Measurements from ENCODE around the gene TNFRSF12A. TPM values are rescaled to one million over a fixed set of nuclear protein-coding genes. Genes with fewer than 3 reads are reported as not detected.

TNFRSF12A gene
- total and polyA plus RNA-seq, 2 of the 8 experiments (the other 6 are each of a cell fraction or from before 2014, with no cell fraction given): 81.0 to 82.5 TPM

DNA sequence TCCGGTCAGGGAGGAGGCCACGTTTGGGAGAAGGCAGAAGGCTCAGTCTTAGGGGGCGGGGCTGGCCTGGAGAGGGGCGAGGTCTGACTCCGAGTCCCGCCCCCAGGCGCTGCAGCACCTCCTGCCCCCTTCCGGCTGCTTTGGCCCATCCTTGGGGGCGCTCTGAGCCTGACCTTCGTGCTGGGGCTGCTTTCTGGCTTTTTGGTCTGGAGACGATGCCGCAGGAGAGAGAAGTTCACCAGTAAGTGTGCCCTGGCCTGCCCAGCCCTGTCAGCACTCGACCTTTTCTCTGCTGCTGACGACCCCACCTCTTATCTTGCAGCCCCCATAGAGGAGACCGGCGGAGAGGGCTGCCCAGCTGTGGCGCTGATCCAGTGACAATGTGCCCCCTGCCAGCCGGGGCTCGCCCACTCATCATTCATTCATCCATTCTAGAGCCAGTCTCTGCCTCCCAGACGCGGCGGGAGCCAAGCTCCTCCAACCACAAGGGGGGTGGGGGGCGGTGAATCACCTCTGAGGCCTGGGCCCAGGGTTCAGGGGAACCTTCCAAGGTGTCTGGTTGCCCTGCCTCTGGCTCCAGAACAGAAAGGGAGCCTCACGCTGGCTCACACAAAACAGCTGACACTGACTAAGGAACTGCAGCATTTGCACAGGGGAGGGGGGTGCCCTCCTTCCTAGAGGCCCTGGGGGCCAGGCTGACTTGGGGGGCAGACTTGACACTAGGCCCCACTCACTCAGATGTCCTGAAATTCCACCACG lies 1.5 kb downstream of the TNFRSF12A start (continued):
- TF ChIP-seq CTBP2 (IDR thresholded peaks at IDR 0.05; ENCODE audit: borderline replicate concordance, insufficient read depth, insufficient read length, low read length) (peak; percentile 52), KDM4A (IDR thresholded peaks at IDR 0.05; ENCODE audit: low read depth, low read length, severe bottlenecking) (no peak), TBP (IDR thresholded peaks at IDR 0.05; ENCODE audit: low read depth, low read length) (no peak), USF2 (IDR thresholded peaks at IDR 0.05; ENCODE audit: low read length) (no peak), HDAC2 (IDR thresholded peaks at IDR 0.05; ENCODE audit: borderline replicate concordance in 1 of 2, low read depth in 2 of 2, low read length in 2 of 2) (no peak)
- TF ChIP-seq, protein P1, sequence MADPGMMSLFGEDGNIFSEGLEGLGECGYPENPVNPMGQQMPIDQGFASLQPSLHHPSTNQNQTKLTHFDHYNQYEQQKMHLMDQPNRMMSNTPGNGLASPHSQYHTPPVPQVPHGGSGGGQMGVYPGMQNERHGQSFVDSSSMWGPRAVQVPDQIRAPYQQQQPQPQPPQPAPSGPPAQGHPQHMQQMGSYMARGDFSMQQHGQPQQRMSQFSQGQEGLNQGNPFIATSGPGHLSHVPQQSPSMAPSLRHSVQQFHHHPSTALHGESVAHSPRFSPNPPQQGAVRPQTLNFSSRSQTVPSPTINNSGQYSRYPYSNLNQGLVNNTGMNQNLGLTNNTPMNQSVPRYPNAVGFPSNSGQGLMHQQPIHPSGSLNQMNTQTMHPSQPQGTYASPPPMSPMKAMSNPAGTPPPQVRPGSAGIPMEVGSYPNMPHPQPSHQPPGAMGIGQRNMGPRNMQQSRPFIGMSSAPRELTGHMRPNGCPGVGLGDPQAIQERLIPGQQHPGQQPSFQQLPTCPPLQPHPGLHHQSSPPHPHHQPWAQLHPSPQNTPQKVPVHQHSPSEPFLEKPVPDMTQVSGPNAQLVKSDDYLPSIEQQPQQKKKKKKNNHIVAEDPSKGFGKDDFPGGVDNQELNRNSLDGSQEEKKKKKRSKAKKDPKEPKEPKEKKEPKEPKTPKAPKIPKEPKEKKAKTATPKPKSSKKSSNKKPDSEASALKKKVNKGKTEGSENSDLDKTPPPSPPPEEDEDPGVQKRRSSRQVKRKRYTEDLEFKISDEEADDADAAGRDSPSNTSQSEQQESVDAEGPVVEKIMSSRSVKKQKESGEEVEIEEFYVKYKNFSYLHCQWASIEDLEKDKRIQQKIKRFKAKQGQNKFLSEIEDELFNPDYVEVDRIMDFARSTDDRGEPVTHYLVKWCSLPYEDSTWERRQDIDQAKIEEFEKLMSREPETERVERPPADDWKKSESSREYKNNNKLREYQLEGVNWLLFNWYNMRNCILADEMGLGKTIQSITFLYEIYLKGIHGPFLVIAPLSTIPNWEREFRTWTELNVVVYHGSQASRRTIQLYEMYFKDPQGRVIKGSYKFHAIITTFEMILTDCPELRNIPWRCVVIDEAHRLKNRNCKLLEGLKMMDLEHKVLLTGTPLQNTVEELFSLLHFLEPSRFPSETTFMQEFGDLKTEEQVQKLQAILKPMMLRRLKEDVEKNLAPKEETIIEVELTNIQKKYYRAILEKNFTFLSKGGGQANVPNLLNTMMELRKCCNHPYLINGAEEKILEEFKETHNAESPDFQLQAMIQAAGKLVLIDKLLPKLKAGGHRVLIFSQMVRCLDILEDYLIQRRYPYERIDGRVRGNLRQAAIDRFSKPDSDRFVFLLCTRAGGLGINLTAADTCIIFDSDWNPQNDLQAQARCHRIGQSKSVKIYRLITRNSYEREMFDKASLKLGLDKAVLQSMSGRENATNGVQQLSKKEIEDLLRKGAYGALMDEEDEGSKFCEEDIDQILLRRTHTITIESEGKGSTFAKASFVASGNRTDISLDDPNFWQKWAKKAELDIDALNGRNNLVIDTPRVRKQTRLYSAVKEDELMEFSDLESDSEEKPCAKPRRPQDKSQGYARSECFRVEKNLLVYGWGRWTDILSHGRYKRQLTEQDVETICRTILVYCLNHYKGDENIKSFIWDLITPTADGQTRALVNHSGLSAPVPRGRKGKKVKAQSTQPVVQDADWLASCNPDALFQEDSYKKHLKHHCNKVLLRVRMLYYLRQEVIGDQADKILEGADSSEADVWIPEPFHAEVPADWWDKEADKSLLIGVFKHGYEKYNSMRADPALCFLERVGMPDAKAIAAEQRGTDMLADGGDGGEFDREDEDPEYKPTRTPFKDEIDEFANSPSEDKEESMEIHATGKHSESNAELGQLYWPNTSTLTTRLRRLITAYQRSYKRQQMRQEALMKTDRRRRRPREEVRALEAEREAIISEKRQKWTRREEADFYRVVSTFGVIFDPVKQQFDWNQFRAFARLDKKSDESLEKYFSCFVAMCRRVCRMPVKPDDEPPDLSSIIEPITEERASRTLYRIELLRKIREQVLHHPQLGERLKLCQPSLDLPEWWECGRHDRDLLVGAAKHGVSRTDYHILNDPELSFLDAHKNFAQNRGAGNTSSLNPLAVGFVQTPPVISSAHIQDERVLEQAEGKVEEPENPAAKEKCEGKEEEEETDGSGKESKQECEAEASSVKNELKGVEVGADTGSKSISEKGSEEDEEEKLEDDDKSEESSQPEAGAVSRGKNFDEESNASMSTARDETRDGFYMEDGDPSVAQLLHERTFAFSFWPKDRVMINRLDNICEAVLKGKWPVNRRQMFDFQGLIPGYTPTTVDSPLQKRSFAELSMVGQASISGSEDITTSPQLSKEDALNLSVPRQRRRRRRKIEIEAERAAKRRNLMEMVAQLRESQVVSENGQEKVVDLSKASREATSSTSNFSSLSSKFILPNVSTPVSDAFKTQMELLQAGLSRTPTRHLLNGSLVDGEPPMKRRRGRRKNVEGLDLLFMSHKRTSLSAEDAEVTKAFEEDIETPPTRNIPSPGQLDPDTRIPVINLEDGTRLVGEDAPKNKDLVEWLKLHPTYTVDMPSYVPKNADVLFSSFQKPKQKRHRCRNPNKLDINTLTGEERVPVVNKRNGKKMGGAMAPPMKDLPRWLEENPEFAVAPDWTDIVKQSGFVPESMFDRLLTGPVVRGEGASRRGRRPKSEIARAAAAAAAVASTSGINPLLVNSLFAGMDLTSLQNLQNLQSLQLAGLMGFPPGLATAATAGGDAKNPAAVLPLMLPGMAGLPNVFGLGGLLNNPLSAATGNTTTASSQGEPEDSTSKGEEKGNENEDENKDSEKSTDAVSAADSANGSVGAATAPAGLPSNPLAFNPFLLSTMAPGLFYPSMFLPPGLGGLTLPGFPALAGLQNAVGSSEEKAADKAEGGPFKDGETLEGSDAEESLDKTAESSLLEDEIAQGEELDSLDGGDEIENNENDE (IDR thresholded peaks at IDR 0.05; ENCODE audit: insufficient replicate concordance, low read length): no peak
